Astrocyte (in vitro differentiated cells and primary cell): ENCODE measurements around the gene ADGRA3.

ENCODE experiments used
- CTCF ChIP-seq: IDR thresholded peaks from 2 replicates; pipeline ENCODE4 v1.5.1; 2011; ENCODE audit warnings: low read depth, mild to moderate bottlenecking, inconsistent platforms, low read length, moderate library complexity; ENCODE audit not compliant: insufficient read depth
- EZH2 ChIP-seq: IDR thresholded peaks from 2 replicates; pipeline ENCODE4 v1.6.1; 2012; ENCODE audit warnings: mild to moderate bottlenecking, low read length, inconsistent platforms; ENCODE audit not compliant: insufficient read depth

DNA sequence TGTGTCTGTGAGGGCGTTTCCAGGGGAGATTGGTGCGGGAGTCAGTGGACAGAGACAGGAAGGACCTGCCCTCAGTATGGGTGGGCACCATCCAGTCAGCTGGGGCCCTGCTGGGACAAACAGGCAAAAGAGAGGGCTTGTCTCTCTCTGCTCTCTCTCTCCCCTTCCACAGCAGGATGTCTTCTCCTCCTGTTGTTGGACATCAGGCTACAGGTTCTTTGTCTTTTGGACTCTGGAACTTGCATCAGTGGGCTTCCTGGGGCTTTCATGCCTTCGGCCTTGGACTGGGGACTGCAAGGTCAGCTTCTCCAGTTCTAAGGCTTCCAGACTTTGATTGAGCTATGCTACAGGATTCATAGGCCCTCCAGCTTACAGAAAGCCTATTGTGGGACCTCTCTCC lies 59.6 kb downstream of the ADGRA3 start:
- TF ChIP-seq EZH2 (no peak), CTCF (no peak)
